ENCODE measurements around the gene DCAF12. TPM values are rescaled to one million over a fixed set of nuclear protein-coding genes. Genes with fewer than 3 reads are reported as not detected.

DCAF12 gene
- total and polyA plus RNA-seq, 5 donors from 2014 or later: 21.0 to 28.2 (median 24.1) TPM

GRCh38 chr9:34124099-34124498, 2.4 kb downstream of the DCAF12 start:
- Histone ChIP-seq H3K9me3 (ENCODE audit: control insufficient read depth in 2 of 2, low read length in 2 of 2) (no peaks in the 10 kb centered on the region), H3K36me3 (ENCODE audit: control insufficient read depth, insufficient read depth, low read length) (peaks cover 29% of the 10 kb centered on the region), H3K4me3 (ENCODE audit: low read depth, low read length) (peak overlapping the region; percentile 90), H3K27me3 (ENCODE audit: control insufficient read depth, insufficient read depth, low read length) (no peaks in the 10 kb centered on the region), H3K4me1 (ENCODE audit: control insufficient read depth, insufficient read depth, low read length, poor library complexity, severe bottlenecking) (peaks cover 41% of the 10 kb centered on the region), H3K27ac (ENCODE audit: insufficient read depth, low read length, poor library complexity, severe bottlenecking) (peak overlapping the region; percentile 94)
- Mint-ChIP-seq H3K27ac (peak overlapping the region; percentile 91 to 99 (median 98)), H3K27me3 (no peaks in the 10 kb centered on the region), H3K4me1 (peaks cover 29 to 66% (median 46%) of the 10 kb centered on the region in 4 donors), H3K9me3 (no peaks in the 10 kb centered on the region), H3K4me3 (peak overlapping the region; percentile 92 to 99 (median 96)), H3K36me3 (peaks cover 35% of the 10 kb centered on the region)
- ATAC-seq (ENCODE audit: low read depth in 2 of 2) (no peak), DNase-seq (no peak)

- Histone ChIP-seq H3K9me3 (ENCODE audit: control insufficient read depth in 2 of 2, low read length in 2 of 2) (no peaks in the 10 kb centered on the region), H3K4me1 (ENCODE audit: control insufficient read depth, insufficient read depth, low read length, poor library complexity, severe bottlenecking) (peaks cover 41% of the 10 kb centered on the region), H3K36me3 (ENCODE audit: control insufficient read depth, insufficient read depth, low read length) (peaks cover 33% of the 10 kb centered on the region), H3K27me3 (ENCODE audit: control insufficient read depth, insufficient read depth, low read length) (no peaks in the 10 kb centered on the region), H3K27ac (ENCODE audit: insufficient read depth, low read length, poor library complexity, severe bottlenecking) (peak overlapping the region; percentile 94), H3K4me3 (ENCODE audit: low read depth, low read length) (peak overlapping the region; percentile 90)
- Mint-ChIP-seq H3K9me3 (no peaks in the 10 kb centered on the region), H3K36me3 (peaks cover 38% of the 10 kb centered on the region), H3K4me3 (peak overlapping the region; percentile 92 to 99 (median 96)), H3K27ac (peak overlapping the region; percentile 91 to 99 (median 98)), H3K27me3 (no peaks in the 10 kb centered on the region), H3K4me1 (peaks cover 29 to 67% (median 48%) of the 10 kb centered on the region in 4 donors)
- ATAC-seq (ENCODE audit: low read depth in 2 of 2): peak; percentile 15 to 25
- DNase-seq: peak in 2 of 3 donors; percentile 15 to 74
Measured at GRCh38 chr9:34123682-34124081, 2.8 kb downstream of the DCAF12 start.

GRCh38 chr9:34121996-34122395, 4.5 kb downstream of the DCAF12 start:
- no peaks in the 10 kb centered on the region for H3K9me3 ChIP-seq (ENCODE audit: control insufficient read depth in 2 of 2, low read length in 2 of 2)
- DNase-seq (no peak), ATAC-seq (ENCODE audit: low read depth in 2 of 2) (no peak)
- no peak overlapping the region for H3K27ac ChIP-seq (ENCODE audit: insufficient read depth, low read length, poor library complexity, severe bottlenecking)
- no peak overlapping the region for H3K4me3 ChIP-seq (ENCODE audit: low read depth, low read length)
- Mint-ChIP-seq H3K36me3 (peaks cover 38% of the 10 kb centered on the region), H3K27ac (peak overlapping the region in 1 of 3 donors; percentile 1), H3K4me3 (peak overlapping the region in 2 of 4 donors; percentile 14 to 27), H3K4me1 (peaks cover 29 to 64% (median 50%) of the 10 kb centered on the region in 4 donors), H3K9me3 (no peaks in the 10 kb centered on the region), H3K27me3 (no peaks in the 10 kb centered on the region)
- H3K36me3 ChIP-seq (ENCODE audit: control insufficient read depth, insufficient read depth, low read length): peaks cover 47% of the 10 kb centered on the region
- H3K27me3 ChIP-seq (ENCODE audit: control insufficient read depth, insufficient read depth, low read length): no peaks in the 10 kb centered on the region
- H3K4me1 ChIP-seq (ENCODE audit: control insufficient read depth, insufficient read depth, low read length, poor library complexity, severe bottlenecking): peaks cover 36% of the 10 kb centered on the region

- Histone ChIP-seq H3K27ac (ENCODE audit: insufficient read depth, low read length, poor library complexity, severe bottlenecking) (no peak overlapping the region), H3K4me3 (ENCODE audit: low read depth, low read length) (no peak overlapping the region), H3K4me1 (ENCODE audit: control insufficient read depth, insufficient read depth, low read length, poor library complexity, severe bottlenecking) (peaks cover 21% of the 10 kb centered on the region), H3K9me3 (ENCODE audit: control insufficient read depth in 2 of 2, low read length in 2 of 2) (no peaks in the 10 kb centered on the region), H3K27me3 (ENCODE audit: control insufficient read depth, insufficient read depth, low read length) (no peaks in the 10 kb centered on the region), H3K36me3 (ENCODE audit: control insufficient read depth, insufficient read depth, low read length) (peaks cover 56% of the 10 kb centered on the region)
- H3K4me3 Mint-ChIP-seq: peak overlapping the region in 1 of 4 donors; percentile 27
- no peak overlapping the region for H3K27ac Mint-ChIP-seq
- ATAC-seq (ENCODE audit: low read depth in 2 of 2): no peak
- peaks cover 43% of the 10 kb centered on the region for H3K36me3 Mint-ChIP-seq
- no peak for DNase-seq
- peaks cover 0 to 2% (median 0%) of the 10 kb centered on the region in 7 donors for H3K9me3 Mint-ChIP-seq
- H3K27me3 Mint-ChIP-seq: no peaks in the 10 kb centered on the region
- peaks cover 26 to 54% (median 44%) of the 10 kb centered on the region in 4 donors for H3K4me1 Mint-ChIP-seq
Measured at GRCh38 chr9:34119713-34120112, 6.8 kb downstream of the DCAF12 start.

- DNase-seq (no peak), ATAC-seq (ENCODE audit: low read depth in 2 of 2) (no peak)
- Mint-ChIP-seq H3K9me3 (peaks cover 0 to 2% (median 0%) of the 10 kb centered on the region in 7 donors), H3K4me1 (peaks cover 17 to 31% (median 25%) of the 10 kb centered on the region in 4 donors), H3K27me3 (no peaks in the 10 kb centered on the region), H3K36me3 (peaks cover 27% of the 10 kb centered on the region), H3K27ac (peak overlapping the region; percentile 23 to 52 (median 29)), H3K4me3 (no peak overlapping the region)
- Histone ChIP-seq H3K4me1 (ENCODE audit: control insufficient read depth, insufficient read depth, low read length, poor library complexity, severe bottlenecking) (no peaks in the 10 kb centered on the region), H3K36me3 (ENCODE audit: control insufficient read depth, insufficient read depth, low read length) (peaks cover 44% of the 10 kb centered on the region), H3K4me3 (ENCODE audit: low read depth, low read length) (no peak overlapping the region), H3K27ac (ENCODE audit: insufficient read depth, low read length, poor library complexity, severe bottlenecking) (no peak overlapping the region), H3K9me3 (ENCODE audit: control insufficient read depth in 2 of 2, low read length in 2 of 2) (no peaks in the 10 kb centered on the region), H3K27me3 (ENCODE audit: control insufficient read depth, insufficient read depth, low read length) (no peaks in the 10 kb centered on the region)
Measured at GRCh38 chr9:34114436-34114835, 12.1 kb downstream of the DCAF12 start.

- no peak for ATAC-seq (ENCODE audit: low read depth in 2 of 2)
- Histone ChIP-seq H3K4me1 (ENCODE audit: control insufficient read depth, insufficient read depth, low read length, poor library complexity, severe bottlenecking) (no peaks in the 10 kb centered on the region), H3K9me3 (ENCODE audit: control insufficient read depth in 2 of 2, low read length in 2 of 2) (no peaks in the 10 kb centered on the region), H3K36me3 (ENCODE audit: control insufficient read depth, insufficient read depth, low read length) (peaks cover 69% of the 10 kb centered on the region), H3K4me3 (ENCODE audit: low read depth, low read length) (no peak overlapping the region), H3K27ac (ENCODE audit: insufficient read depth, low read length, poor library complexity, severe bottlenecking) (no peak overlapping the region), H3K27me3 (ENCODE audit: control insufficient read depth, insufficient read depth, low read length) (no peaks in the 10 kb centered on the region)
- no peak overlapping the region for H3K4me3 Mint-ChIP-seq
- H3K27me3 Mint-ChIP-seq: no peaks in the 10 kb centered on the region
- H3K9me3 Mint-ChIP-seq: no peaks in the 10 kb centered on the region
- peaks cover 6 to 18% (median 14%) of the 10 kb centered on the region in 4 donors for H3K4me1 Mint-ChIP-seq
- H3K36me3 Mint-ChIP-seq: peaks cover 32% of the 10 kb centered on the region
- H3K27ac Mint-ChIP-seq: peak overlapping the region in 1 of 3 donors; percentile 65
- no peak for DNase-seq
Measured at GRCh38 chr9:34106110-34106509, 20.4 kb downstream of the DCAF12 start.

- Histone ChIP-seq H3K36me3 (ENCODE audit: control insufficient read depth, insufficient read depth, low read length) (peaks cover 80% of the 10 kb centered on the region), H3K9me3 (ENCODE audit: control insufficient read depth in 2 of 2, low read length in 2 of 2) (no peaks in the 10 kb centered on the region), H3K27ac (ENCODE audit: insufficient read depth, low read length, poor library complexity, severe bottlenecking) (no peak overlapping the region), H3K4me3 (ENCODE audit: low read depth, low read length) (no peak overlapping the region), H3K4me1 (ENCODE audit: control insufficient read depth, insufficient read depth, low read length, poor library complexity, severe bottlenecking) (no peaks in the 10 kb centered on the region), H3K27me3 (ENCODE audit: control insufficient read depth, insufficient read depth, low read length) (no peaks in the 10 kb centered on the region)
- no peaks in the 10 kb centered on the region for H3K9me3 Mint-ChIP-seq
- DNase-seq (no peak), ATAC-seq (ENCODE audit: low read depth in 2 of 2) (no peak)
- H3K4me3 Mint-ChIP-seq: no peak overlapping the region
- H3K27me3 Mint-ChIP-seq: no peaks in the 10 kb centered on the region
- peaks cover 34% of the 10 kb centered on the region for H3K36me3 Mint-ChIP-seq
- H3K4me1 Mint-ChIP-seq: peaks cover 0 to 6% (median 4%) of the 10 kb centered on the region in 4 donors
- peak overlapping the region in 1 of 3 donors; percentile 51 for H3K27ac Mint-ChIP-seq
Measured at GRCh38 chr9:34102796-34103195, 23.7 kb downstream of the DCAF12 start.

- peaks cover 79% of the 10 kb centered on the region for H3K36me3 ChIP-seq (ENCODE audit: control insufficient read depth, insufficient read depth, low read length)
- peaks cover 14% of the 10 kb centered on the region for H3K36me3 Mint-ChIP-seq
- H3K27me3 ChIP-seq (ENCODE audit: control insufficient read depth, insufficient read depth, low read length): no peaks in the 10 kb centered on the region
- H3K9me3 Mint-ChIP-seq: no peaks in the 10 kb centered on the region
- H3K27me3 Mint-ChIP-seq: no peaks in the 10 kb centered on the region
- ATAC-seq (ENCODE audit: low read depth in 2 of 2) (no peak), DNase-seq (no peak)
- no peak overlapping the region for H3K4me3 ChIP-seq (ENCODE audit: low read depth, low read length)
- H3K27ac ChIP-seq (ENCODE audit: insufficient read depth, low read length, poor library complexity, severe bottlenecking): no peak overlapping the region
- H3K9me3 ChIP-seq (ENCODE audit: control insufficient read depth in 2 of 2, low read length in 2 of 2): no peaks in the 10 kb centered on the region
- no peak overlapping the region for H3K4me3 Mint-ChIP-seq
- H3K27ac Mint-ChIP-seq: peak overlapping the region in 1 of 3 donors; percentile 42
- peaks cover 0 to 3% (median 1%) of the 10 kb centered on the region in 4 donors for H3K4me1 Mint-ChIP-seq
- H3K4me1 ChIP-seq (ENCODE audit: control insufficient read depth, insufficient read depth, low read length, poor library complexity, severe bottlenecking): no peaks in the 10 kb centered on the region
Measured at GRCh38 chr9:34098307-34098706, 28.2 kb downstream of the DCAF12 start.

Data from CD4-positive, CD25-positive, alpha-beta regulatory T cell (primary cell).